ENCODE results near the gene SLC16A6.
"Not testable (repeated sequence)": the region's sequence is repeated elsewhere in the genome, so short reads cannot be mapped to it uniquely, and the experiment has no call there.

SLC16A6 gene

GRCh38 chr17:68219429-68219828, 71.5 kb downstream of the SLC16A6 start:
- not testable (repeated sequence) for DNase-seq (ENCODE audit: low spot score)

All from AG20443 (cell line).